Measurements from ENCODE around the gene TRAPPC10. TPM values are rescaled to one million over a fixed set of nuclear protein-coding genes. Genes with fewer than 3 reads are reported as not detected.
A peak's percentile ranks its signal among the peaks of the same experiment; 100 is the strongest.

The TRAPPC10 gene
- total RNA-seq, 1 donor from 2014 or later: 95.3 TPM

- Mint-ChIP-seq H3K36me3 (ENCODE audit: low read depth) (peaks cover 23% of the 10 kb centered on the region), H3K9me3 (no peaks in the 10 kb centered on the region), H3K27me3 (ENCODE audit: insufficient read depth) (no peaks in the 10 kb centered on the region), H3K4me1 (ENCODE audit: low read depth) (peaks cover 10% of the 10 kb centered on the region), H3K27ac (no peak overlapping the region), H3K4me3 (no peak overlapping the region)
- intact Hi-C loops (cut with micrococcal nuclease): no loop called here
- DNase-seq (ENCODE audit: low spot score): no peak
Measured at GRCh38 chr21:43973634-43973955, 38.5 kb upstream of the TRAPPC10 start.

GRCh38 chr21:43974791-43975468 is 37.2 kb upstream of the TRAPPC10 start:
- DNase-seq (ENCODE audit: low spot score): no peak
- no peak overlapping the region for H3K4me3 Mint-ChIP-seq
- peaks cover 26% of the 10 kb centered on the region for H3K36me3 Mint-ChIP-seq (ENCODE audit: low read depth)
- peak overlapping the region; percentile 20 for H3K27ac Mint-ChIP-seq
- peaks cover 10% of the 10 kb centered on the region for H3K4me1 Mint-ChIP-seq (ENCODE audit: low read depth)
- intact Hi-C loops (cut with micrococcal nuclease): loop anchor here (1.0 kb wide), 1 partner anchor 165 kb away; no protein-coding TSS in a partner anchor
- no peaks in the 10 kb centered on the region for H3K9me3 Mint-ChIP-seq
- H3K27me3 Mint-ChIP-seq (ENCODE audit: insufficient read depth): no peaks in the 10 kb centered on the region

GRCh38 chr21:43975469-43976098 is 36.5 kb upstream of the TRAPPC10 start:
- intact Hi-C loops (cut with micrococcal nuclease): loop anchor here (1.0 kb wide), 1 partner anchor 165 kb away; no protein-coding TSS in a partner anchor
- H3K27ac Mint-ChIP-seq: peak overlapping the region; percentile 48
- H3K9me3 Mint-ChIP-seq: no peaks in the 10 kb centered on the region
- no peaks in the 10 kb centered on the region for H3K27me3 Mint-ChIP-seq (ENCODE audit: insufficient read depth)
- peak; percentile 77 for DNase-seq (ENCODE audit: low spot score)
- peaks cover 26% of the 10 kb centered on the region for H3K36me3 Mint-ChIP-seq (ENCODE audit: low read depth)
- peaks cover 10% of the 10 kb centered on the region for H3K4me1 Mint-ChIP-seq (ENCODE audit: low read depth)
- no peak overlapping the region for H3K4me3 Mint-ChIP-seq

- Mint-ChIP-seq H3K4me1 (ENCODE audit: low read depth) (peaks cover 10% of the 10 kb centered on the region), H3K4me3 (no peak overlapping the region), H3K27ac (no peak overlapping the region), H3K36me3 (ENCODE audit: low read depth) (peaks cover 25% of the 10 kb centered on the region), H3K9me3 (no peaks in the 10 kb centered on the region), H3K27me3 (ENCODE audit: insufficient read depth) (no peaks in the 10 kb centered on the region)
- DNase-seq (ENCODE audit: low spot score): no peak
- intact Hi-C loops (cut with micrococcal nuclease): no loop called here
Measured at GRCh38 chr21:43976661-43977060, 35.4 kb upstream of the TRAPPC10 start.

- DNase-seq (ENCODE audit: low spot score): no peak
- H3K4me1 Mint-ChIP-seq (ENCODE audit: low read depth): peaks cover 10% of the 10 kb centered on the region
- no peaks in the 10 kb centered on the region for H3K9me3 Mint-ChIP-seq
- intact Hi-C loops (cut with micrococcal nuclease): no loop called here
- H3K27ac Mint-ChIP-seq: no peak overlapping the region
- H3K36me3 Mint-ChIP-seq (ENCODE audit: low read depth): peaks cover 28% of the 10 kb centered on the region
- H3K4me3 Mint-ChIP-seq: no peak overlapping the region
- H3K27me3 Mint-ChIP-seq (ENCODE audit: insufficient read depth): no peaks in the 10 kb centered on the region
Measured at GRCh38 chr21:43978060-43978459, 34.0 kb upstream of the TRAPPC10 start.

- Mint-ChIP-seq H3K9me3 (no peaks in the 10 kb centered on the region), H3K4me3 (no peak overlapping the region), H3K27me3 (ENCODE audit: insufficient read depth) (no peaks in the 10 kb centered on the region), H3K36me3 (ENCODE audit: low read depth) (peaks cover 28% of the 10 kb centered on the region), H3K27ac (no peak overlapping the region), H3K4me1 (ENCODE audit: low read depth) (peaks cover 10% of the 10 kb centered on the region)
- intact Hi-C loops (cut with micrococcal nuclease): no loop called here
- no peak for DNase-seq (ENCODE audit: low spot score)
Measured at GRCh38 chr21:43979654-43980053, 32.5 kb upstream of the TRAPPC10 start.

GRCh38 chr21:43981151-43981870 is 30.8 kb upstream of the TRAPPC10 start:
- H3K27ac Mint-ChIP-seq: no peak overlapping the region
- H3K36me3 Mint-ChIP-seq (ENCODE audit: low read depth): peaks cover 25% of the 10 kb centered on the region
- H3K9me3 Mint-ChIP-seq: no peaks in the 10 kb centered on the region
- no peak for DNase-seq (ENCODE audit: low spot score)
- peaks cover 11% of the 10 kb centered on the region for H3K4me1 Mint-ChIP-seq (ENCODE audit: low read depth)
- intact Hi-C loops (cut with micrococcal nuclease): no loop called here
- H3K4me3 Mint-ChIP-seq: no peak overlapping the region
- H3K27me3 Mint-ChIP-seq (ENCODE audit: insufficient read depth): peaks cover 3% of the 10 kb centered on the region

- Mint-ChIP-seq H3K4me1 (ENCODE audit: low read depth) (peaks cover 11% of the 10 kb centered on the region), H3K4me3 (no peak overlapping the region), H3K9me3 (no peaks in the 10 kb centered on the region), H3K27ac (no peak overlapping the region), H3K27me3 (ENCODE audit: insufficient read depth) (peaks cover 3% of the 10 kb centered on the region), H3K36me3 (ENCODE audit: low read depth) (peaks cover 25% of the 10 kb centered on the region)
- intact Hi-C loops (cut with micrococcal nuclease): no loop called here
- no peak for DNase-seq (ENCODE audit: low spot score)
Measured at GRCh38 chr21:43981871-43982210, 30.3 kb upstream of the TRAPPC10 start.

- no peak overlapping the region for H3K27ac Mint-ChIP-seq
- H3K4me3 Mint-ChIP-seq: no peak overlapping the region
- peaks cover 3% of the 10 kb centered on the region for H3K27me3 Mint-ChIP-seq (ENCODE audit: insufficient read depth)
- peaks cover 25% of the 10 kb centered on the region for H3K36me3 Mint-ChIP-seq (ENCODE audit: low read depth)
- intact Hi-C loops (cut with micrococcal nuclease): no loop called here
- H3K4me1 Mint-ChIP-seq (ENCODE audit: low read depth): peaks cover 11% of the 10 kb centered on the region
- no peaks in the 10 kb centered on the region for H3K9me3 Mint-ChIP-seq
- no peak for DNase-seq (ENCODE audit: low spot score)
Measured at GRCh38 chr21:43982489-43983078, 29.5 kb upstream of the TRAPPC10 start.

- Mint-ChIP-seq H3K27me3 (ENCODE audit: insufficient read depth) (peaks cover 3% of the 10 kb centered on the region), H3K4me1 (ENCODE audit: low read depth) (peaks cover 11% of the 10 kb centered on the region), H3K9me3 (no peaks in the 10 kb centered on the region), H3K4me3 (no peak overlapping the region), H3K36me3 (ENCODE audit: low read depth) (peaks cover 23% of the 10 kb centered on the region), H3K27ac (no peak overlapping the region)
- intact Hi-C loops (cut with micrococcal nuclease): no loop called here
- no peak for DNase-seq (ENCODE audit: low spot score)
Measured at GRCh38 chr21:43983390-43983789, 28.7 kb upstream of the TRAPPC10 start.

- H3K27me3 Mint-ChIP-seq (ENCODE audit: insufficient read depth): peaks cover 3% of the 10 kb centered on the region
- no peak overlapping the region for H3K4me3 Mint-ChIP-seq
- no peak for DNase-seq (ENCODE audit: low spot score)
- peaks cover 19% of the 10 kb centered on the region for H3K36me3 Mint-ChIP-seq (ENCODE audit: low read depth)
- H3K4me1 Mint-ChIP-seq (ENCODE audit: low read depth): peaks cover 11% of the 10 kb centered on the region
- intact Hi-C loops (cut with micrococcal nuclease): no loop called here
- no peak overlapping the region for H3K27ac Mint-ChIP-seq
- no peaks in the 10 kb centered on the region for H3K9me3 Mint-ChIP-seq
Measured at GRCh38 chr21:43983860-43984420, 28.2 kb upstream of the TRAPPC10 start.

GRCh38 chr21:43984905-43985689 is 27.0 kb upstream of the TRAPPC10 start:
- intact Hi-C loops (cut with micrococcal nuclease): no loop called here
- Mint-ChIP-seq H3K27ac (no peak overlapping the region), H3K4me3 (no peak overlapping the region), H3K9me3 (no peaks in the 10 kb centered on the region), H3K36me3 (ENCODE audit: low read depth) (peaks cover 16% of the 10 kb centered on the region), H3K4me1 (ENCODE audit: low read depth) (peaks cover 11% of the 10 kb centered on the region), H3K27me3 (ENCODE audit: insufficient read depth) (peaks cover 3% of the 10 kb centered on the region)
- DNase-seq (ENCODE audit: low spot score): no peak
